Activated T-cell treated with anti-CD3 and anti-CD28 coated beads for 4 hours (primary cell): ENCODE results near the gene GPR149.
"Not testable (repeated sequence)": the region's sequence is repeated elsewhere in the genome, so short reads cannot be mapped to it uniquely, and the experiment has no call there.

Source experiments
- DNase-seq: peaks from one replicate; pipeline ENCODE4 v3.0.0-alpha.2; 2020

The GPR149 gene, protein sequence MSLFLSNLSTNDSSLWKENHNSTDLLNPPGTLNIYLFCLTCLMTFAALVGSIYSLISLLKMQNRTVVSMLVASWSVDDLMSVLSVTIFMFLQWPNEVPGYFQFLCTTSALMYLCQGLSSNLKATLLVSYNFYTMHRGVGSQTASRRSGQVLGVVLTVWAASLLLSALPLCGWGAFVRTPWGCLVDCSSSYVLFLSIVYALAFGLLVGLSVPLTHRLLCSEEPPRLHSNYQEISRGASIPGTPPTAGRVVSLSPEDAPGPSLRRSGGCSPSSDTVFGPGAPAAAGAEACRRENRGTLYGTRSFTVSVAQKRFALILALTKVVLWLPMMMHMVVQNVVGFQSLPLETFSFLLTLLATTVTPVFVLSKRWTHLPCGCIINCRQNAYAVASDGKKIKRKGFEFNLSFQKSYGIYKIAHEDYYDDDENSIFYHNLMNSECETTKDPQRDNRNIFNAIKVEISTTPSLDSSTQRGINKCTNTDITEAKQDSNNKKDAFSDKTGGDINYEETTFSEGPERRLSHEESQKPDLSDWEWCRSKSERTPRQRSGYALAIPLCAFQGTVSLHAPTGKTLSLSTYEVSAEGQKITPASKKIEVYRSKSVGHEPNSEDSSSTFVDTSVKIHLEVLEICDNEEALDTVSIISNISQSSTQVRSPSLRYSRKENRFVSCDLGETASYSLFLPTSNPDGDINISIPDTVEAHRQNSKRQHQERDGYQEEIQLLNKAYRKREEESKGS

DNA sequence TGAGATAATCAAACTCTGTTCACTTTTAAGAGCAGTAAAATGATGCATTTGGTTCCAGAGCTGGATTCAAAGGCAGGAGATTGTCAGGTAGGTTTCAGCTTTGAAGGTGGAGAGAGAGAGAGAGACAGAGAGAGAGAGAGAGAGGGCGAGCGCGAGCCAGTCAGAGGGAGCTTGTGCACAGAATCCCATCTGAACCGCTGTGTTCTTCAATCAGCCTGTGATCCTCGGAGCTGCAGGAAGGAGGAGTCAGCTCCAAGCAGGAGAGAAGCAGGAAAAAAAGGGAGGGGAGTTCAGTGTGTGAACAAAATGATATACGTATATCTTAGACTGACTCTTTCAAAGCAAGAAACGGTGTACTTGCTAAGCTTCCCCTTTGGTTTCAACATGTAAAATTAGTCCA, at the start of gene GPR149:
TSS of gene GPR149 (minus strand) at position 177 of the 400 bp plus-strand sequence. CDS start 575 bp downstream, outside the sequence.
- DNase-seq = no peak

DNA sequence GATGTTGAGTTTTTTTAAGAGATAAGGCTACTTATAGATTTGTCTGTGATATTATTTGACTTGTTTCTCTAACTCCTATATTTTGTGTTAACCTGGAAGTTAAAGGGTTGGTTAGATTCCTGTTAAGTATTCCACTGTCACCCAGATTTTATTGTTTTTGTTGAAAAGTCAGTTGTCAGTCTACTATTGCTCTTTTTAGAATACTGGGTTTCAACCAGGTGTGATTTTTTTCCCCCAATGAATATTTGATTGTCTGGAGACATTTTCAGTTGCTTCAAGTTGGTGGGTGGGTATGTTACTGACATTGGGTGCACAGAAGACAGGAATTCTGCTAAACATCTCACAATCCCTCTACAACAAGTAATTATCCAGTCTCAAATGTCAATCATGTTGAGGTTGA, 43.8 kb upstream of the GPR149 start:
- no peak for DNase-seq

GRCh38 chr3:154469585-154469984, 39.6 kb upstream of the GPR149 start:
- DNase-seq = no peak

DNA sequence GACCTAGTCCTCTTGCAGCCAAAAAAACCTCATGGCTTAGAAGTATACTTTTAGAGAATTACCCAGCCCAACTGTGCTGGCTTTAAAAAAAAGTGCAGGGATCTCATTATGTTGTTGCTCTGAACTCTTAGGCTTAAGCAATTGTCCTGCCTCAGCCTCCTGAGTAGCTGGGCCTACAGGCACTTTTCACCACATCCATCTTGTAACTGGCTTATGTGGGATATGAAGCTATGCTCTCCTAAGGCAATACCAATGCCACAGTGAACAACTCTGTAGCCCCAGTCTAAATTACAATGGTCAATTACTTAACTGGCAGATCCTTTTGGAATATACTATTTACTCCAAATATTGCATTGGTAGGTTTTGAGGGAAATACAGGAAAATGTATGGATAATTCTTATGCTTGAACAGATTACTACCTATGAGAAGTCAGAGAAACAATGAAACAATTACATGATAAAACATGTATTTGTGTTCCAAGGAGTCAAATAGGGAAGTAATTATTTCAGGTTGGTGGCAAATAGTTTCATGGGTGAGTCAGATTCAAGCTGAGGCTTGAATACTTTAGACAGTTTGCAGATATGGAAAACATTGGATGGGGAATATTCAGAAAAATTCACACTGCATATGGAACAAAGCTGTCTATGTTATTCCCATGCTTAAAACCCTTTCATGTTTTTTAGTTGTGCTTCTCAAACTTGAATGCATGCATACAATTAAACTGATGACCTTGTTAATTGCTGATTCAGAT, 34.6 kb upstream of the GPR149 start:
- no peak for DNase-seq

DNA sequence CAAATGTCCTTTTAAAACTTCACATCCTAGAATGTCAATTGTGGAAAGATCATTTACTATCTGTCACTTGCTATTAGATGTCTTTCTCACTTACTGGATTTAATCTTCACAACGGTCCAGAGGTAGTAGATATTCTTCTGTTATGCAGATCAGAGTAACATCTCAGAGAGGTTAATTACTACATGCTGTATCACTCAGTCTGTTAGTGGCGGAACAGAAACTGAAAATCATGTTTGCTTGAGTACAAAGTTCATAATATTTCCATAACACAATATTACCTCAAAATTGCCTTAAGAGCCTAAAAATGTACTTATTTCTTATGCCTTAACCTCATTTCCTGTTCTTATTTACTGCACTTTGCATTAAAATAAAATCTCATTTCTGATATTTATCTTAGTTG, 28.6 kb upstream of the GPR149 start:
- no peak for DNase-seq

- DNase-seq = not testable (repeated sequence)
Measured at GRCh38 chr3:154439081-154439480, 9.1 kb upstream of the GPR149 start.

- DNase-seq = no peak
Measured at GRCh38 chr3:154431043-154431442, 1.1 kb upstream of the GPR149 start.

- no peak for DNase-seq
Measured at GRCh38 chr3:154428286-154429206, 1.4 kb downstream of the GPR149 start.

GRCh38 chr3:154427685-154428285, 2.2 kb downstream of the GPR149 start:
- no peak for DNase-seq

GRCh38 chr3:154422694-154423093, 7.3 kb downstream of the GPR149 start:
- no peak for DNase-seq

DNA sequence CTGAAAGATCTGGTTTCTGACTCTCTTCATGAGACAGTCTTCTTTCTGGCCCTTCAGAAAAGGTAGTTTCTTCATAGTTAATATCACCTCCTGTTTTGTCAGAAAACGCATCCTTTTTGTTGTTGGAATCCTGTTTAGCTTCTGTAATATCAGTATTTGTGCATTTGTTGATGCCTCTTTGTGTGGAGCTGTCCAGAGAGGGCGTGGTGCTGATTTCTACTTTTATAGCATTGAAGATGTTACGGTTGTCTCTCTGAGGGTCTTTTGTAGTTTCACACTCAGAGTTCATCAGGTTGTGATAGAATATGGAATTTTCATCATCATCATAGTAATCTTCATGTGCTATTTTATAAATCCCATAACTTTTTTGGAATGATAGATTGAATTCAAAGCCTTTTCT, 8.9 kb downstream of the GPR149 start:
- DNase-seq = no peak

- DNase-seq = no peak
Measured at GRCh38 chr3:154398084-154398967, 31.7 kb downstream of the GPR149 start.

DNA sequence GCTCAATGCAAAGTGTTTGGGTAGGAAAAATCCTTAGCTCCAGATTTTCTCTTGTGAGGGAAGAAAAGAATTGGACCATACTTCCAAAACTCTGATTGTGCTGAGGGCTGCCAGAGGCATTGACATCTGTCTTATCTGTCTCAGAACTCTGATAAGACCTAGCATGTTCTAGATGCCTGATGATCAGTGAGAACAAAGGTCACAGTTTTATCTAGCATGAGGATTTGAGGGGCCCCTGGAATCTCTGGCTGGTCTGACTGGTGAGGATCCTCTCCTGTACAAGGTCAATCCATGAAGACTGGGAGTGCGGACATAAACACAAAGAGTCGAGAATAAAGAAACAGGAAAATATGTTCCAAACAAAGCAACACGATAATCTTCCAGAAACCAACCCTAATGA, 40.1 kb downstream of the GPR149 start:
- no peak for DNase-seq

DNA sequence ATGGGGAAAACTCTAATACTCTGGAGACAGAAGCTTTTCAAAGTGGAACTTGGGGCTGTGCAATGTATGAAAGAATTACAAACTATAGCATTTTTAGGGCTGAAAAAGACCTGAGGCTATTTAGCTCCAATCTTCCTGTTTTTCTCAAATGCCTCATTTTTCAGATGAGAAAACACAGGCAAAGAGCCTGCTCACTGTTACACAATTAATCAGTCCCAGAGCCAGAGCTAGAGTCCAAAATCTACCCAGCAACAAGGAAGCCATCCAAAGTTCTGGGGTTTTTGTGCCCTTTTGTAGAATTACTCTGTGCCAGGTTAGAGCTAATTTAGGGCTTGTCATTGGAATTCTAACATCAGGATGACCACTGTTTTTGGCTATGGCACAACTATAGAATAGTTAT, 45.5 kb downstream of the GPR149 start:
- no peak for DNase-seq

GRCh38 chr3:154378311-154378710, 51.7 kb downstream of the GPR149 start:
- DNase-seq = no peak

- DNase-seq = no peak
Measured at GRCh38 chr3:154367221-154367620, 62.8 kb downstream of the GPR149 start.

GRCh38 chr3:154364849-154365248, 65.1 kb downstream of the GPR149 start:
- no peak for DNase-seq

GRCh38 chr3:154361099-154361498, 68.9 kb downstream of the GPR149 start:
- DNase-seq = no peak

DNA sequence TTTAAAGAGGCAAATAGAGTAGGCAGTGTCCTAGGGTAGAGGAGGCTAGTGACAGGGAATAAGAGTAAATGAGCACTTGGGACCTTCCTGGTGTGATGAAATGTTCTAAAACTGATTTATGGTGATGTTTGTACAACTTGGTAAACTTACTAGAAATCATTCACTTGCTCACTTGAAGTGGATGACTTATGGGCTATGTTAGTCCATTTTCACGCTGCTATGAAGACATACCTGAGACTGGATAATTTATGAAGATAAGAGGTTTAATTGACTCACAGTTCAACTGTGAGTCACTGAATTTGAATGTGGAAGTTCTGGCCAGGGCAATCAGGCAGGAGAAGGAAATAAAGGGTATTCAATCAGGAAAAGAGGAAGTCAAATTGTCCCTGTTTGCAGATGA, 74.0 kb downstream of the GPR149 start:
- DNase-seq = no peak

DNA sequence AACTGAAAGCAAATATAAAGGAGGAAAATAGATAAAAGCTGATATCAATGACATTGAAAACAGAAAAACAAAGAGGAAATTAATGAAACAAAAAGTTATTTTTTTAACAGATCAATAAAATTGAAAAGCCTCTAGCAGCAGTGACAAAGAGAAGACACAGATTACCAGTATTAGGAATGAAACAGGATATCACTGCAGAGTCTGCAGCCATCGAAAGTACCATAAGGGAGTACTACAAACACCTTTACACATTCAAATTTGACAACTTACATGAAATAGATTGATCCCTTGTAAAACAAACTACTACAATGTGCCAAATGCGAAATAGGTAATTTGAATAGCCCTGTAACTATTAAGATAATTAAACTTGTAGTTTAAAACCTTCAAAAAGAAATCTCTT, 80.8 kb downstream of the GPR149 start:
- DNase-seq = no peak
